GM13976 (cell line): ENCODE results near the gene SRP14.

Experiments
- DNase-seq: peaks from one replicate; pipeline ENCODE4 v3.0.0; 2012; ENCODE audit warnings: low spot score
- in situ Hi-C: fragments of 300-500 bp; cut with MboI; formaldehyde crosslinking; loops from one replicate; pipeline ENCODE4 v1.12.0; 2022; ENCODE audit warnings: low sequenced_read_pairs, mixed read lengths, inconsistent platforms; ENCODE audit not compliant: unreplicated experiment
- TF ChIP-seq, protein P1 (sequence below): IDR thresholded peaks from 2 replicates; pipeline ENCODE4 v1.5.1; 2012; ENCODE audit warnings: borderline replicate concordance, mild to moderate bottlenecking; ENCODE audit not compliant: insufficient read depth; ENCODE audit errors: extremely low read depth, missing control alignments, control extremely low read depth

Gene SRP14

DNA sequence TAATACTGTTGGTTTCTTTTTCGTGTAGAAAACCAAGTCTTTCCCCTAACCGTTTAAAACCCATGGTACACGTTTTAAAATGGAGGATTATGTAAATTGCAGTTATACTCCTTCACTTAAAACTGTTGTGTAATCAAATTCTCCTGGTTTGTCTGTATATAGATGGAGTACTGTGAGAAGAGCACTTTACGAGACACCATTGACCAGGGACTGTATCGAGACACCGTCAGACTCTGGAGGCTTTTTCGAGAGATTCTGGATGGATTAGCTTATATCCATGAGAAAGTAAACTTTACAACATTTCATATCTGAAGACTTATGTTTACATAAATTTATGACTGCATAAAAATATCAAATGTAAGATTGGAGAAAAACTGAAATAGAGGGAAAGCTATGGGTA lies 51.2 kb downstream of the SRP14 start:
- in situ Hi-C loops, result no loop called here
- no peak for DNase-seq
- TF ChIP-seq, protein P1, sequence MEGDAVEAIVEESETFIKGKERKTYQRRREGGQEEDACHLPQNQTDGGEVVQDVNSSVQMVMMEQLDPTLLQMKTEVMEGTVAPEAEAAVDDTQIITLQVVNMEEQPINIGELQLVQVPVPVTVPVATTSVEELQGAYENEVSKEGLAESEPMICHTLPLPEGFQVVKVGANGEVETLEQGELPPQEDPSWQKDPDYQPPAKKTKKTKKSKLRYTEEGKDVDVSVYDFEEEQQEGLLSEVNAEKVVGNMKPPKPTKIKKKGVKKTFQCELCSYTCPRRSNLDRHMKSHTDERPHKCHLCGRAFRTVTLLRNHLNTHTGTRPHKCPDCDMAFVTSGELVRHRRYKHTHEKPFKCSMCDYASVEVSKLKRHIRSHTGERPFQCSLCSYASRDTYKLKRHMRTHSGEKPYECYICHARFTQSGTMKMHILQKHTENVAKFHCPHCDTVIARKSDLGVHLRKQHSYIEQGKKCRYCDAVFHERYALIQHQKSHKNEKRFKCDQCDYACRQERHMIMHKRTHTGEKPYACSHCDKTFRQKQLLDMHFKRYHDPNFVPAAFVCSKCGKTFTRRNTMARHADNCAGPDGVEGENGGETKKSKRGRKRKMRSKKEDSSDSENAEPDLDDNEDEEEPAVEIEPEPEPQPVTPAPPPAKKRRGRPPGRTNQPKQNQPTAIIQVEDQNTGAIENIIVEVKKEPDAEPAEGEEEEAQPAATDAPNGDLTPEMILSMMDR, result no peak
